GM12892 (cell line): ENCODE measurements around the gene MLF2.

Source experiments
- POLR2A ChIP-seq: IDR thresholded peaks from 2 replicates; pipeline ENCODE4 v1.6.1; 2011; ENCODE audit warnings: low read depth, low read length, control low read depth
- POLR2AphosphoS5 ChIP-seq: IDR thresholded peaks from 2 replicates; pipeline ENCODE4 v1.6.1; 2011; ENCODE audit warnings: low read depth, low read length, control low read depth

- TF ChIP-seq POLR2A (no peak), POLR2AphosphoS5 (no peak)
Observed at GRCh38 chr12:6729186-6729585, 23.8 kb downstream of the MLF2 start.
